H1 (cell line): ENCODE measurements around the gene RFLNA. TPM values are rescaled to one million over a fixed set of nuclear protein-coding genes. Genes with fewer than 3 reads are reported as not detected.

Source experiments
- CTCF ChIA-PET: fragments of 300-600 bp; sonication (Branson Sonifier 250); formaldehyde crosslinking; loops from one replicate; lab custom pipeline; 2021; ENCODE audit not compliant: partially characterized antibody; lab: Charles Lee
- POLR2A ChIA-PET: fragments of 300-600 bp; sonication (Branson Sonifier 250); formaldehyde crosslinking; loops from one replicate; lab custom pipeline; 2021; ENCODE audit warnings: inconsistent platforms; ENCODE audit not compliant: partially characterized antibody; lab: Charles Lee
- DNase-seq, 2 experiments: peaks; one replicate each; pipeline versions ENCODE4 v3.0.0 to v3.0.0-alpha.2; 2010 to 2022; ENCODE audit warnings: low spot score in 2 of 2, low read depth in 1 of 2, mixed read lengths in 1 of 2
- FAIRE-seq: peaks from 2 replicates; lab custom pipeline; 2011; peaks lifted over from hg19 to GRCh38; lab: Jason Lieb, UNC
- H2AFZ ChIP-seq: 2 replicates; pipeline ENCODE4 v1.8.1; 2012; ENCODE audit warnings: low read length, inconsistent platforms
- H2AK5ac ChIP-seq: 2 replicates; pipeline ENCODE4 v1.6.1; 2013; ENCODE audit warnings: low read depth, low read length
- H2BK120ac ChIP-seq: replicated peaks from 2 replicates; pipeline ENCODE3; 2013; ENCODE audit warnings: low read depth, low read length, inconsistent platforms
- H2BK12ac ChIP-seq: 2 replicates; pipeline ENCODE4 v1.6.1; 2013; ENCODE audit warnings: low read depth, low read length
- H2BK15ac ChIP-seq: 2 replicates; pipeline ENCODE4 v1.6.1; 2013; ENCODE audit warnings: low read length
- H2BK20ac ChIP-seq: 2 replicates; pipeline ENCODE4 v1.6.1; 2013; ENCODE audit warnings: low read length
- H2BK5ac ChIP-seq: 2 replicates; pipeline ENCODE4 v1.6.1; 2013; ENCODE audit warnings: low read depth, low read length
- H3K14ac ChIP-seq: 2 replicates; pipeline ENCODE4 v1.6.1; 2013; ENCODE audit warnings: inconsistent platforms; ENCODE audit not compliant: insufficient read length
- H3K18ac ChIP-seq: 2 replicates; pipeline ENCODE4 v1.6.1; 2013; ENCODE audit warnings: low read length; ENCODE audit errors: extremely low read depth
- H3K23ac ChIP-seq: 2 replicates; pipeline ENCODE4 v1.6.1; 2013; ENCODE audit warnings: inconsistent platforms; ENCODE audit not compliant: insufficient read length
- H3K23me2 ChIP-seq: 2 replicates; pipeline ENCODE4 v1.6.1; 2013; ENCODE audit warnings: low read depth, low read length
- H3K27ac ChIP-seq: 2 replicates; pipeline ENCODE4 v1.6.1; 2011; ENCODE audit warnings: low read depth, low read length, inconsistent platforms
- H3K27me3 ChIP-seq, 4 experiments: replicated peaks in 1 of 4; 1 replicate in 1 of 4; 2 replicates in 3 of 4; pipeline versions ENCODE4 v1.6.1 to v1.8.1; 2011 to 2013; ENCODE audit warnings: low read length in 3 of 4, mild to moderate bottlenecking in 3 of 4, inconsistent platforms in 2 of 4, mixed read lengths in 2 of 4, moderate library complexity in 1 of 4; ENCODE audit not compliant: control insufficient read depth in 3 of 4, insufficient read depth in 3 of 4; ENCODE audit errors: extremely low read depth in 1 of 4
- H3K36me3 ChIP-seq, 4 experiments: 2 replicates each; pipeline versions ENCODE4 v1.6.1 to v1.8.1; 2011 to 2013; ENCODE audit warnings: mild to moderate bottlenecking in 4 of 4, low read length in 3 of 4, moderate library complexity in 2 of 4, control low read depth in 1 of 4, inconsistent platforms in 1 of 4; ENCODE audit not compliant: insufficient read depth in 4 of 4, control insufficient read depth in 2 of 4
- H3K4ac ChIP-seq: replicated peaks from 2 replicates; pipeline ENCODE3; 2013; ENCODE audit warnings: low read length, low read depth, mixed read lengths, inconsistent platforms; ENCODE audit not compliant: insufficient read length
- H3K4me1 ChIP-seq, 4 experiments: replicated peaks in 1 of 4; 1 replicate in 1 of 4; 2 replicates in 3 of 4; pipeline versions ENCODE4 v1.6.1 to v1.8.1; 2011 to 2013; ENCODE audit warnings: low read length in 3 of 4, inconsistent platforms in 2 of 4, mixed read lengths in 1 of 4; ENCODE audit not compliant: insufficient read depth in 4 of 4, control insufficient read depth in 3 of 4
- H3K4me2 ChIP-seq, 2 experiments: 2 replicates each; pipeline versions ENCODE4 v1.6.1 to v1.8.1; 2011 to 2013; ENCODE audit warnings: low read depth in 2 of 2, low read length in 2 of 2, control low read depth in 1 of 2, inconsistent platforms in 1 of 2, mild to moderate bottlenecking in 1 of 2; ENCODE audit not compliant: insufficient read depth in 1 of 2
- H3K4me3 ChIP-seq, 4 experiments: fragments of 200-600, 300-600 bp in 1 of 4; sonication (generic), shearing (Covaris generic), sonication (Bioruptor Twin) in 1 of 4; 2 replicates each; pipeline versions ENCODE4 v1.5.1 to v1.8.1; 2011 to 2016; ENCODE audit warnings: low read length in 4 of 4, low read depth in 3 of 4, control low read depth in 2 of 4, inconsistent platforms in 2 of 4, mild to moderate bottlenecking in 2 of 4, mixed read lengths in 1 of 4, moderate library complexity in 1 of 4; ENCODE audit not compliant: insufficient read depth in 2 of 4; ENCODE audit errors: extremely low read depth in 1 of 4
- H3K56ac ChIP-seq: replicated peaks from 2 replicates; pipeline ENCODE3; 2013; ENCODE audit warnings: low read depth, mild to moderate bottlenecking, mixed read lengths, low read length, inconsistent platforms; ENCODE audit not compliant: insufficient read length
- H3K79me1 ChIP-seq: 2 replicates; pipeline ENCODE4 v1.6.1; 2013; ENCODE audit warnings: low read depth, low read length, control low read depth
- H3K79me2 ChIP-seq, 2 experiments: 2 replicates each; pipeline versions ENCODE4 v1.6.1 to v1.8.1; 2012 to 2013; ENCODE audit warnings: low read length in 2 of 2, mild to moderate bottlenecking in 2 of 2, inconsistent platforms in 1 of 2; ENCODE audit not compliant: insufficient read depth in 2 of 2, control insufficient read depth in 1 of 2
- H3K9ac ChIP-seq, 4 experiments: replicated peaks in 1 of 4; 1 replicate in 1 of 4; 2 replicates in 3 of 4; pipeline versions ENCODE4 v1.6.1 to v1.8.1; 2011 to 2013; ENCODE audit warnings: low read depth in 3 of 4, low read length in 3 of 4, control low read depth in 2 of 4, mild to moderate bottlenecking in 2 of 4, moderate library complexity in 2 of 4, inconsistent platforms in 1 of 4; ENCODE audit errors: extremely low read depth in 1 of 4
- H3K9me3 ChIP-seq, 2 experiments: 2 replicates each; pipeline versions ENCODE4 v1.6.1 to v1.8.1; 2012 to 2013; ENCODE audit warnings: mild to moderate bottlenecking in 2 of 2, moderate library complexity in 2 of 2, control low read depth in 1 of 2, inconsistent platforms in 1 of 2, low read depth in 1 of 2, low read length in 1 of 2, mixed read lengths in 1 of 2; ENCODE audit not compliant: insufficient read depth in 2 of 2
- H4K20me1 ChIP-seq, 2 experiments: replicated peaks in 1 of 2; 2 replicates each; pipeline versions ENCODE3 to v1.8.1; 2011 to 2013; ENCODE audit warnings: inconsistent platforms in 2 of 2, low read length in 2 of 2, mild to moderate bottlenecking in 1 of 2; ENCODE audit not compliant: insufficient read depth in 2 of 2, control insufficient read depth in 1 of 2
- H4K5ac ChIP-seq: 2 replicates; pipeline ENCODE4 v1.6.1; 2013; ENCODE audit warnings: low read length, low read depth, mixed read lengths, inconsistent platforms; ENCODE audit not compliant: insufficient read length
- H4K8ac ChIP-seq: 2 replicates; pipeline ENCODE4 v1.8.0; 2013; ENCODE audit warnings: mild to moderate bottlenecking, moderate library complexity, low read length, inconsistent platforms; ENCODE audit not compliant: insufficient read depth; ENCODE audit errors: extremely low read depth
- H4K91ac ChIP-seq: replicated peaks from 2 replicates; pipeline ENCODE3; 2013; ENCODE audit warnings: low read length, mixed read lengths, inconsistent platforms; ENCODE audit not compliant: insufficient read length
- ASH2L ChIP-seq: fragments of 200-600, 300-600 bp; sonication (generic); IDR thresholded peaks from one replicate; pipeline ENCODE4 v1.7.1; 2017; ENCODE audit warnings: low read length
- BACH1 ChIP-seq: IDR thresholded peaks from 2 replicates; pipeline ENCODE4 v1.6.1; 2012; ENCODE audit warnings: low read length, improper control_type of control experiment
- CBX5 ChIP-seq: fragments of 300-800, 300-1000 bp; sonication (generic); IDR thresholded peaks from 2 replicates; pipeline ENCODE4 v1.7.1; 2016; ENCODE audit warnings: antibody characterized with exemption, low read length, low read depth
- EZH2 ChIP-seq: fragments of 200-600 bp; sonication (generic); IDR thresholded peaks from 2 replicates; pipeline ENCODE4 v1.7.1; 2012; ENCODE audit warnings: low read depth, mild to moderate bottlenecking, moderate library complexity, low read length, inconsistent platforms; ENCODE audit not compliant: severe bottlenecking
- JUN ChIP-seq: IDR thresholded peaks from 2 replicates; pipeline ENCODE4 v1.6.1; 2011; ENCODE audit warnings: low read depth, mild to moderate bottlenecking, improper control_type of control experiment, low read length
- POLR2A ChIP-seq, 2 experiments: IDR thresholded peaks; 1 replicate in 1 of 2; 2 replicates in 1 of 2; pipeline ENCODE4 v1.6.1; 2011; ENCODE audit warnings: low read depth in 2 of 2, low read length in 2 of 2, mild to moderate bottlenecking in 2 of 2; ENCODE audit errors: control extremely low read depth in 1 of 2
- SP4 ChIP-seq: IDR thresholded peaks from 2 replicates; pipeline ENCODE4 v1.6.1; 2012; ENCODE audit warnings: low read length, inconsistent platforms
- WGBS, 2 experiments: shearing (Covaris generic) in 1 of 2; methylation state at CpG; one replicate each; pipeline versions ENCODE4 v1.1.6 to v1.1.7; 2013 to 2015; ENCODE audit warnings: low lambda C conversion rate in 2 of 2, mixed read lengths in 2 of 2, inconsistent platforms in 1 of 2, low coverage in 1 of 2, missing lambda C conversion rate in 1 of 2; ENCODE audit not compliant: insufficient replicate concordance in 2 of 2, insufficient coverage in 1 of 2, insufficient read length in 1 of 2; ENCODE audit errors: extremely low coverage in 1 of 2, missing lambda C conversion rate in 1 of 2; 5-methylcytosine and 5-hydroxymethylcytosine counted together
- polyA plus RNA-seq, 7 experiments: library from polyadenylated mRNA; depleted of rRNA in 3 of 7; stranded (reverse) in 5 of 7; unstranded in 2 of 7; fragments of >200 nt in 5 of 7; fragments of 200-250 nt in 2 of 7; gene quantifications; 1 replicate in 5 of 7; 2 replicates in 1 of 7; 4 replicates in 1 of 7; pipeline versions ENCODE4 v1.2.1 to v1.2.3, GENCODE V29; 2011 to 2013; ENCODE audit warnings: missing spikeins in 2 of 7, mixed read lengths in 2 of 7
- total RNA-seq: library from RNA; stranded (reverse); fragmentation: NEBNext Ultra II Directional; extraction: Animal tissue kit (Norgen Biotek cat#: 25700); gene quantifications from 2 replicates; pipeline ENCODE4 v1.2.1, GENCODE V29; 2021

RFLNA gene
- total and polyA plus RNA-seq, 2 of the 8 experiments (the other 6 are each of a cell fraction or from before 2014, with no cell fraction given), result 6.4 to 6.6 TPM

- Histone ChIP-seq H3K27me3 (no peaks in the 10 kb centered on the region; a peak in 1 of 7 replicates), H3K79me1 (no peaks in the 10 kb centered on the region), H2AFZ (no peak overlapping the region), H3K18ac (no peak overlapping the region), H4K8ac (no peak overlapping the region), H2BK12ac (no peak overlapping the region), H3K36me3 (peaks cover 0 to 4% (median 0%) of the 10 kb centered on the region in 4 experiments; a peak in 1 of 8 replicates), H3K4me1 (peaks cover 0 to 21% (median 9%) of the 10 kb centered on the region in 4 experiments; a peak in 6 of 7 replicates), H4K91ac (no peak overlapping the region), H2BK120ac (no peak overlapping the region), H2BK15ac (no peak overlapping the region), H2BK5ac (no peak overlapping the region), H3K23ac (no peak overlapping the region), H2AK5ac (no peak overlapping the region), H2BK20ac (no peak overlapping the region), H4K5ac (no peak overlapping the region), H3K14ac (no peak overlapping the region), H3K27ac (no peak overlapping the region)
- FAIRE-seq (no peak), DNase-seq (no peak)
- CTCF ChIA-PET, result interaction anchor here (0.6 to 3.1 kb wide), 6 partner anchors 19 to 1406 kb away, joined by 3 to 11 read pairs (median 4); no protein-coding TSS in a partner anchor
- 74% methylated on average over 6 of the region's 6 CpGs; no CpG with 5 or more reads in 1 of the 2 experiments for WGBS, 2 experiments
- TF ChIP-seq CBX5 (no peak), JUN (no peak), SP4 (no peak), BACH1 (no peak), ASH2L (no peak), POLR2A (IDR thresholded peaks at IDR 0.05; ENCODE audit: control extremely low read depth in 1 of 2, low read depth in 2 of 2, low read length in 2 of 2) (no peak), EZH2 (no peak)
- TF ChIP-seq, all 59 proteins: peak for 0
- Histone ChIP-seq H3K56ac (no peak overlapping the region), H3K4me3 (no peak overlapping the region), H3K9ac (no peak overlapping the region), H4K20me1 (no peaks in the 10 kb centered on the region), H3K23me2 (no peaks in the 10 kb centered on the region), H3K9me3 (no peaks in the 10 kb centered on the region), H3K4ac (no peak overlapping the region), H3K79me2 (no peaks in the 10 kb centered on the region), H3K4me2 (no peak overlapping the region)
- POLR2A ChIA-PET, result no interaction called here
These were observed 17.7 kb downstream of the RFLNA start for GRCh38 chr12:124312601-124313000.
